Measurements from ENCODE around the gene POLRMT.
"Not testable (repeated sequence)": the region's sequence is repeated elsewhere in the genome, so short reads cannot be mapped to it uniquely, and the experiment has no call there.

The POLRMT gene

GRCh38 chr19:670609-671075 is 37.3 kb upstream of the POLRMT start:
- no peak for DNase-seq (ENCODE audit: low read depth)
- no peak overlapping the region for H3K4me3 ChIP-seq (ENCODE audit: low read length)
- peak; percentile 8 for TF ChIP-seq CTCF (conservative IDR thresholded peaks at IDR 0.05; ENCODE audit: low read depth, low read length)

GRCh38 chr19:668675-669434 is 35.5 kb upstream of the POLRMT start:
- peak; percentile 21 for DNase-seq (ENCODE audit: low read depth)
- not testable (repeated sequence) for H3K4me3 ChIP-seq (ENCODE audit: low read length)

DNA sequence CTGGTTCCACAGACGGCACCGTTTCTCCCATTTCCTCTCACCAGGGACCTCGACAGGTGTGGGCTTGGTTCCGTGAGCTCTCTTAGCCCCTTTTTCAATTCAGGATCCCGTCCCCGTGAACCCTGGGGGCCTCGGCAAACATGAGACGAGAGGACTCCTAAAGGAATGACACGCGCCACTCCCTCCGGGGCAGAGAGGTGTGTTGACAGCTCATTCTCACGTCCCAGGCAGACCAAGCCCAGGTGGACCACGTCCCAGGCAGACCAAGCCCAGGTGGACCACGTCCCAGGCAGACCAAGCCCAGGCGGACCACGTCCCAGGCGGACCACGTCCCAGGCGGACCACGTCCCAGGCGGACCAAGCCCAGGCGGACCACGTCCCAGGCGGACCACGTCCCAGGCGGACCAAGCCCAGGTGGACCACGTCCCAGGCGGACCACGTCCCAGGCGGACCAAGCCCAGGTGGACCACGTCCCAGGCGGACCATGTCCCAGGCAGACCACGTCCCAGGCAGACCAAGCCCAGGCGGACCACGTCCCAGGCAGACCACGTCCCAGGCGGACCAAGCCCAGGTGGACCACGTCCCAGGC is 33.7 kb upstream of the POLRMT start:
- not testable (repeated sequence) for H3K4me3 ChIP-seq (ENCODE audit: low read length); DNase-seq (ENCODE audit: low read depth)

- peak; percentile 20 for DNase-seq (ENCODE audit: low read depth)
- peak; percentile 90 for TF ChIP-seq CTCF (conservative IDR thresholded peaks at IDR 0.05; ENCODE audit: low read depth, low read length)
- H3K4me3 ChIP-seq (ENCODE audit: low read length), result no peak overlapping the region
These were observed 31.6 kb upstream of the POLRMT start for GRCh38 chr19:664913-665443.

- peak overlapping the region; percentile 55 for H3K4me3 ChIP-seq (ENCODE audit: low read length)
- no peak for TF ChIP-seq CTCF (conservative IDR thresholded peaks at IDR 0.05; ENCODE audit: low read depth, low read length)
- DNase-seq (ENCODE audit: low read depth), result no peak
These were observed 30.4 kb upstream of the POLRMT start for GRCh38 chr19:663682-664117.

DNA sequence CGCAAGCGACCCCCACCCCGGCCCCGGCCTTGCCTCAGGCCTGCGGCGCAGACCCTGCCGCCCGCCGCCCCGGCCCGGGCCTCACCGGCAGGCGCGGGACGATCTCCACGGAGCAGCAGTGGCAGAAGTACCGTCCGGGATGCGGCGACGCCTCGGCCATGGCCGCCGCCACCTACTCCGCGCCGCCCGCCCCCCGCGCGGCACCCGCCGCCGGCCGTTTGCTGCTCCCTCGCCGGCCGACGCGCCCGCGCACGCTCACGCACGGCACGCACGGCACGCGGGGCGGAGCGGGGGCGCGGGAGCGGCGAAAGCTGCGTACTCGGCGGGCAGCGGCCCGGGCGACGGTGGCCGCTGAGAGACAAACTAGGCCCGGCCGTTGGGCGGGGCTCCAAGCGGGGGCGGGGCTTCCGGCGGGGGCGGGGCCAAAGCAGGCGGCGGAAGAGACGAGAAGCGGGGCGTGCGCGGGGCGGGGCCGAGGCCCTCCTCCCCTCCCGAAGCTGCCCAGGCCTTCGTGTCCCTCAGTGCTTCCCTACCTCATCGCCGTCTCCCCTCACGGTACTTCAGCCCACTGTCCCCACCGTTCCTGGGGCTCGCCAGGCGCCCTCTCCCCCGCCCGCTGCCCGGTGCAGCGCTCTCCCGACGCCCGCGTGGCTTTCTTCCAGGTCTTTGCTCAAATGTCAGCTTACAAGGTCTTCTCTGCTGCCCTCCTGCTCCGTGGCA is 29.8 kb upstream of the POLRMT start, which contains the start of gene RNF126:
Gene RNF126 (minus strand): TSS at position 253 of the 720 bp plus-strand sequence. CDS start 93 bp downstream, at position 160.
- H3K4me3 ChIP-seq (ENCODE audit: low read length), result peak within 1 kb of the TSS; percentile 70
- no peak for TF ChIP-seq CTCF (conservative IDR thresholded peaks at IDR 0.05; ENCODE audit: low read depth, low read length)
- peak; percentile 37 for DNase-seq (ENCODE audit: low read depth)

GRCh38 chr19:662207-662961 is 29.0 kb upstream of the POLRMT start:
- TF ChIP-seq CTCF (conservative IDR thresholded peaks at IDR 0.05; ENCODE audit: low read depth, low read length), result no peak
- DNase-seq (ENCODE audit: low read depth), result no peak
- H3K4me3 ChIP-seq (ENCODE audit: low read length), result peak overlapping the region; percentile 70

All from retinal pigment epithelial cell (primary cell).